ENCODE data around the gene SLC39A1. TPM values are rescaled to one million over a fixed set of nuclear protein-coding genes. Genes with fewer than 3 reads are reported as not detected.

The SLC39A1 gene
- polyA plus RNA-seq, 1 of the 3 experiments (the other 2 are of a cell fraction), result 89.6 TPM

- no CpG with 5 or more reads among the region's 2 CpGs for WGBS (ENCODE audit: low lambda C conversion rate)
- Histone ChIP-seq H3K9ac (no peak overlapping the region), H2AFZ (ENCODE audit: low read depth) (no peak overlapping the region), H3K79me2 (ENCODE audit: insufficient read depth) (peaks cover 26% of the 10 kb centered on the region; the same call in 1 of the 2 replicates), H3K4me2 (peak overlapping the region; percentile 95; the same call in 1 of the 2 replicates), H3K27ac (ENCODE audit: low read depth in 2 of 2, low read length in 1 of 2) (peak overlapping the region in 1 of 2 experiments; percentile 87; a peak in 2 of 4 replicates), H3K9me2 (no peaks in the 10 kb centered on the region), H4K20me1 (ENCODE audit: insufficient read depth) (no peaks in the 10 kb centered on the region), H3K27me3 (ENCODE audit: insufficient read depth) (no peaks in the 10 kb centered on the region), H3K9me3 (no peaks in the 10 kb centered on the region), H3F3A (replicated peaks; ENCODE audit: insufficient read depth) (peaks cover 14% of the 10 kb centered on the region), H3K36me3 (replicated peaks in 1 of 2; ENCODE audit: control insufficient read depth in 1 of 2, insufficient read depth in 2 of 2, low read length in 1 of 2) (peaks cover 2 to 9% of the 10 kb centered on the region in 2 experiments), H3K4me3 (ENCODE audit: low read depth in 2 of 2, low read length in 1 of 2) (peak overlapping the region in 1 of 2 experiments; percentile 61; a peak in 2 of 4 replicates), H3K4me1 (ENCODE audit: control insufficient read depth in 1 of 2, insufficient read depth in 2 of 2, low read depth in 1 of 2, low read length in 1 of 2) (peaks cover 0 to 21% of the 10 kb centered on the region in 2 experiments; a peak in 2 of 4 replicates)
- no peak for DNase-seq
- CTCF ChIA-PET, result interaction anchor here (1.2 to 7.0 kb wide), 8 partner anchors 9 to 172 kb away, joined by 3 to 44 read pairs (median 7); partner anchors contain the start of genes DENND4B, GATAD2B, JTB and RAB13
- no peak for TF ChIP-seq MEF2A (IDR thresholded peaks at IDR 0.05; ENCODE audit: borderline replicate concordance, low read depth)
- TF ChIP-seq, protein P1, sequence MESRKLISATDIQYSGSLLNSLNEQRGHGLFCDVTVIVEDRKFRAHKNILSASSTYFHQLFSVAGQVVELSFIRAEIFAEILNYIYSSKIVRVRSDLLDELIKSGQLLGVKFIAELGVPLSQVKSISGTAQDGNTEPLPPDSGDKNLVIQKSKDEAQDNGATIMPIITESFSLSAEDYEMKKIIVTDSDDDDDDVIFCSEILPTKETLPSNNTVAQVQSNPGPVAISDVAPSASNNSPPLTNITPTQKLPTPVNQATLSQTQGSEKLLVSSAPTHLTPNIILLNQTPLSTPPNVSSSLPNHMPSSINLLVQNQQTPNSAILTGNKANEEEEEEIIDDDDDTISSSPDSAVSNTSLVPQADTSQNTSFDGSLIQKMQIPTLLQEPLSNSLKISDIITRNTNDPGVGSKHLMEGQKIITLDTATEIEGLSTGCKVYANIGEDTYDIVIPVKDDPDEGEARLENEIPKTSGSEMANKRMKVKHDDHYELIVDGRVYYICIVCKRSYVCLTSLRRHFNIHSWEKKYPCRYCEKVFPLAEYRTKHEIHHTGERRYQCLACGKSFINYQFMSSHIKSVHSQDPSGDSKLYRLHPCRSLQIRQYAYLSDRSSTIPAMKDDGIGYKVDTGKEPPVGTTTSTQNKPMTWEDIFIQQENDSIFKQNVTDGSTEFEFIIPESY (IDR thresholded peaks at IDR 0.05; ENCODE audit: borderline replicate concordance, low read depth), result no peak
- no peak for TF ChIP-seq POLR2AphosphoS5 (IDR thresholded peaks at IDR 0.05; ENCODE audit: low read depth, low read length)
- TF ChIP-seq NRF1 (IDR thresholded peaks at IDR 0.05; ENCODE audit: low read depth, low read length), result no peak
- TF ChIP-seq MXI1 (IDR thresholded peaks at IDR 0.05; ENCODE audit: low read depth, low read length), result no peak
- TF ChIP-seq, protein P2, sequence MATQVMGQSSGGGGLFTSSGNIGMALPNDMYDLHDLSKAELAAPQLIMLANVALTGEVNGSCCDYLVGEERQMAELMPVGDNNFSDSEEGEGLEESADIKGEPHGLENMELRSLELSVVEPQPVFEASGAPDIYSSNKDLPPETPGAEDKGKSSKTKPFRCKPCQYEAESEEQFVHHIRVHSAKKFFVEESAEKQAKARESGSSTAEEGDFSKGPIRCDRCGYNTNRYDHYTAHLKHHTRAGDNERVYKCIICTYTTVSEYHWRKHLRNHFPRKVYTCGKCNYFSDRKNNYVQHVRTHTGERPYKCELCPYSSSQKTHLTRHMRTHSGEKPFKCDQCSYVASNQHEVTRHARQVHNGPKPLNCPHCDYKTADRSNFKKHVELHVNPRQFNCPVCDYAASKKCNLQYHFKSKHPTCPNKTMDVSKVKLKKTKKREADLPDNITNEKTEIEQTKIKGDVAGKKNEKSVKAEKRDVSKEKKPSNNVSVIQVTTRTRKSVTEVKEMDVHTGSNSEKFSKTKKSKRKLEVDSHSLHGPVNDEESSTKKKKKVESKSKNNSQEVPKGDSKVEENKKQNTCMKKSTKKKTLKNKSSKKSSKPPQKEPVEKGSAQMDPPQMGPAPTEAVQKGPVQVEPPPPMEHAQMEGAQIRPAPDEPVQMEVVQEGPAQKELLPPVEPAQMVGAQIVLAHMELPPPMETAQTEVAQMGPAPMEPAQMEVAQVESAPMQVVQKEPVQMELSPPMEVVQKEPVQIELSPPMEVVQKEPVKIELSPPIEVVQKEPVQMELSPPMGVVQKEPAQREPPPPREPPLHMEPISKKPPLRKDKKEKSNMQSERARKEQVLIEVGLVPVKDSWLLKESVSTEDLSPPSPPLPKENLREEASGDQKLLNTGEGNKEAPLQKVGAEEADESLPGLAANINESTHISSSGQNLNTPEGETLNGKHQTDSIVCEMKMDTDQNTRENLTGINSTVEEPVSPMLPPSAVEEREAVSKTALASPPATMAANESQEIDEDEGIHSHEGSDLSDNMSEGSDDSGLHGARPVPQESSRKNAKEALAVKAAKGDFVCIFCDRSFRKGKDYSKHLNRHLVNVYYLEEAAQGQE (IDR thresholded peaks at IDR 0.05; ENCODE audit: low read depth, low read length), result no peak
- no peak for TF ChIP-seq NFIC (IDR thresholded peaks at IDR 0.05; ENCODE audit: borderline replicate concordance)
- no peak for TF ChIP-seq RAD21 (IDR thresholded peaks at IDR 0.05; ENCODE audit: low read length)
- no peak for TF ChIP-seq TAF1 (IDR thresholded peaks at IDR 0.05; ENCODE audit: borderline replicate concordance, low read depth, low read length)
- no peak for TF ChIP-seq SIN3A (IDR thresholded peaks at IDR 0.05; ENCODE audit: borderline replicate concordance, low read depth, low read length)
- no peak for TF ChIP-seq MAX (IDR thresholded peaks at IDR 0.05; ENCODE audit: low read depth)
- no peak for TF ChIP-seq USF2 (IDR thresholded peaks at IDR 0.05; ENCODE audit: borderline replicate concordance, low read depth, low read length)
- TF ChIP-seq RFX5 (IDR thresholded peaks at IDR 0.05; ENCODE audit: low read length), result no peak
- no peak for TF ChIP-seq YY1 (IDR thresholded peaks at IDR 0.05; ENCODE audit: low read depth)
- TF ChIP-seq RCOR1 (IDR thresholded peaks at IDR 0.05; ENCODE audit: low read length), result no peak
- no peak for TF ChIP-seq SMC3 (IDR thresholded peaks at IDR 0.05; ENCODE audit: low read depth, low read length)
- no peak for TF ChIP-seq JUND (IDR thresholded peaks at IDR 0.05)
- POLR2A ChIA-PET, result interaction anchor here (1.1 to 3.6 kb wide), 3 partner anchors 8 to 186 kb away, joined by 3 to 69 read pairs (median 35); partner anchors contain the start of genes JTB and RPS27
Observed at GRCh38 chr1:153968972-153969371, 5.6 kb upstream of the SLC39A1 start.

Measured in SK-N-SH (cell line).